Measurements from ENCODE around the gene CXorf58.

- no peak for TF ChIP-seq CTCF (IDR thresholded peaks at IDR 0.05; ENCODE audit: borderline replicate concordance, extremely low read depth, low read length, poor library complexity, severe bottlenecking)
- no peak for TF ChIP-seq EZH2 (IDR thresholded peaks at IDR 0.05; ENCODE audit: borderline replicate concordance, low read depth, low read length, severe bottlenecking)
These were observed 19.9 kb upstream of the CXorf58 start for GRCh38 chrX:23887918-23888317.

All from DND-41 (cell line).